Central memory CD8-positive, alpha-beta T cell (primary cell): ENCODE results near the gene SLC19A1.
"Not testable (repeated sequence)": the region's sequence is repeated elsewhere in the genome, so short reads cannot be mapped to it uniquely, and the experiment has no call there.

Experiments
- ATAC-seq: fragments of 150-1000 bp; cut with Tn5 transposase; replicated peaks from 2 replicates; pipeline ENCODE4 v1.10.0; 2022; ENCODE audit warnings: mild to moderate bottlenecking, moderate FRiP score, moderate number of reproducible peaks; ENCODE audit not compliant: poor library complexity, severe bottlenecking; ENCODE audit errors: extremely low read depth
- DNase-seq, 2 donors: peaks; one replicate each; pipeline ENCODE4 v3.0.0; 2021; ENCODE audit warnings: low spot score in 2 of 2
- H3K27ac Mint-ChIP-seq: one replicate; pipeline ENCODE4 v1.8.0; 2022; ENCODE audit warnings: low read depth, mild to moderate bottlenecking, moderate library complexity, mixed read lengths
- H3K27me3 Mint-ChIP-seq: one replicate; pipeline ENCODE4 v1.8.0; 2022; ENCODE audit warnings: mixed read lengths
- H3K36me3 Mint-ChIP-seq: one replicate; pipeline ENCODE4 v1.8.0; 2022; ENCODE audit warnings: mild to moderate bottlenecking, moderate library complexity, mixed read lengths; ENCODE audit not compliant: insufficient read depth
- H3K4me1 Mint-ChIP-seq: one replicate; pipeline ENCODE4 v1.8.0; 2022; ENCODE audit warnings: mixed read lengths
- H3K4me3 Mint-ChIP-seq: one replicate; pipeline ENCODE4 v1.8.0; 2022; ENCODE audit warnings: mild to moderate bottlenecking, moderate library complexity, mixed read lengths
- H3K9me3 Mint-ChIP-seq: one replicate; pipeline ENCODE4 v1.8.0; 2022; ENCODE audit warnings: mixed read lengths

SLC19A1 gene

DNA sequence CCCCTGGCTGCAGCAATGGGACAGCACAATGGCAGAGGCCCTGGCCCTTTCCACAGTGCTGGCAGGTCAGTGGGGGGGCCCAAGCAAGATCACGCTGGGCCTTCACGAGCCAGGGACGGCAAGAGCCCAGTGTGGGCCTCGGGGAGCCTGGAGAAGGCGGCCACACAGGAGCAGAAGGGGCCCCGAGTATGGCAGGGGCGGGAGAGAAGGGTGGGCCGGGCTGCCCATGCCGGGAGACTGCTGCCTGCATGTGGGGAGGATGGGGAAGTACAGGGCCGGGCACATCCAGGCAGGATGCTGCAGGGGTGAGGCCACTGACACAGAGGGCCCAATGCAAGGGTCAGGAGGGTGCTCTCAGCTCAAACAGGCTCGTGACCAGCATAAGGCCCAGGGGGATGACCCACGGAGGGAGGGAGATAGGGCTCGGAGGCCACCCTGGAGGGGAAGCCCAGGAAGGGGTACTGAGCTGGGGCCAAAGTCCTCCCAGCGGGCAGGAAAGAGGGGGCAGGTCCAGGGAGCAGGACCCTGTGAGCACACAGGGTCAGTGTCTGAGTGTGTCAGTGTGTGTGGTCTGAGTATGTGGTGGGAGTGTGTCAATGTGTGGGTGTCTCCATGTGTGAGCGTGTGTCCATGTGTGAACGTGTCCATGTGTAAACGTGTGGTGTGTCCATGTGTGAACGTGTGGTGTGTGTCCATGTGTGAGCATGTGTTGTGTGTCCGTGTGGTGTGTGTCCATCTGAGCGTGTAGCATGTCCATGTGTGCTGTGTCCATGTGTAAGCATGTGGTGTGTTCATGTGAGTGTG lies 13.1 kb downstream of the SLC19A1 start:
- Mint-ChIP-seq H3K27me3 (no peaks in the 10 kb centered on the region), H3K36me3 (peaks cover 3% of the 10 kb centered on the region), H3K27ac (no peak overlapping the region), H3K4me1 (peaks cover 10% of the 10 kb centered on the region), H3K9me3 (no peaks in the 10 kb centered on the region), H3K4me3 (no peak overlapping the region)
- ATAC-seq (no peak), DNase-seq (no peak)

DNA sequence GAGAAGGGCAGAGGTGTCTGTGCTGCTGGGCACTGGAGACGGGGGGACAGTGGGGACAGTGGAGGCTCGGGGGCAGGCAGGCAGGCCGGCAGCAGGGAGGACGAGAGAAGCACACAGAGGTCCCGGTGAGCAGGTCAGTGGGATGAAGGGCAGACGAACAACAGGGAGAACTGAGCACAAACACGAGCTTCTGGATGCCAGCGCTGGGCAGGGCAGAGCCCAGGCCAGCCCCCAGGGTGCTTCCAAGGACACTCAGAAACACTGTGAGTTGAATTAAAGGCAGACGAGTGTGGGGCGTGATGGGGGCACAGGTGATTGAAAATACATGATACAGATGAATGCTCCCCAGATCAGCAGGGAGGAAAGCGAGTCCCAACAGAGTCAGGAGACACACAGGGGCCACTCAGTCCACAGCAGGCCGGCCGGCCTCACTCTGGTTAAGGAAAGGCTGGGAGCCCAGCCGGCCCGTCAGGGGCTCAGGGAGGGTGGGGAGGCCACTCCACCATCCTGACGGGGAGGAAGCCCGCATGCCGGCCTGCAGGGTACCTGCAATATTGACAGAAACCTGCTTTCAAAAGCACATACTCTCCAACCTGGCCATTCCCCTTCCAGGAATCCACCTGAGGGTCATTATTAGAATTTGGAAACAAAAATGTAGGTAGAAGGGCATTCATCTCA lies 14.1 kb downstream of the SLC19A1 start:
- Mint-ChIP-seq H3K27ac (no peak overlapping the region), H3K4me1 (peaks cover 8% of the 10 kb centered on the region)

DNA sequence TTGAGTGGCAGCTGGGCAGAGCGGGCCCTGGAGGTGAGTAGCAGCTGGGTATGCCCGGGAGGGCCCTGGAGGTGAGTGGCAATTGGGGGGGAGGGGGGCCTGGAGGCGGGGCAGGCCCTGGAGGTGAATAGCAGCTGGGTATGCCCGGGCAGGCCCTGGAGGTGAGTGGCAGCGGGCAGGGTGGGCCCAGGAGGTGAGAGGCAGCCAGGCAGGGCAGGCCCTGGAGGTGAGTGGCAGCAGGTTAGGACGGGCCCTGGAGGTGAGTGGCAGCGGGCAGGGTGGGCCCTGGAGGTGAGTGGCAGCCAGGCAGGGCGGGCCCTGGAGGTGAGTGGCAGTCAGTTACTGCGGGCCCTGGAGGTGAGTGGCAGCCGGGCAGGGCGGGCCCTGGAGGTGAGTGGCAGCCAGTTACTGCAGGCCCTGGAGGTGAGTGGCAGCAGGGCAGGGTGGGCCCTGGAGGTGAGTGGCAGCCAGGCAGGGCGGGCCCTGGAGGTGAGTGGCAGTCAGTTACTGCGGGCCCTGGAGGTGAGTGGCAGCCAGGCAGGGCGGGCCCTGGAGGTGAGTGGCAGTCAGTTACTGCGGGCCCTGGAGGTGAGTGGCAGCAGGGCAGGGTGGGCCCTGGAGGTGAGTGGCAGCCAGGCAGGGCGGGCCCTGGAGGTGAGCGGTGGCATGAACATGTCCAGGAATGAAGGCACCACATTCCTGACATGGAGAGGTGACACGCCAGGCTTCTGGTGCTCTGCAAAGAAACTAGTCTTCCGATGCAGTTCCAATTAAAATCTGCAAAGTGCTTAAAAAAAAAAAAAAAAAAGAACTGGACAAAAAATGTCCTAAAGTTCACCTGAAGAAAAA lies 14.9 kb downstream of the SLC19A1 start:
- not testable (repeated sequence) for H3K27ac Mint-ChIP-seq, DNase-seq

More for the DNA sequence above, 14.1 kb downstream of the SLC19A1 start:
- H3K4me3 Mint-ChIP-seq: no peak overlapping the region
- no peaks in the 10 kb centered on the region for H3K27me3 Mint-ChIP-seq
- ATAC-seq (no peak), DNase-seq (no peak)
- no peaks in the 10 kb centered on the region for H3K9me3 Mint-ChIP-seq
- peaks cover 3% of the 10 kb centered on the region for H3K36me3 Mint-ChIP-seq

GRCh38 chr21:45525910-45526306 lies 16.3 kb downstream of the SLC19A1 start:
- Mint-ChIP-seq H3K4me3 (no peak overlapping the region), H3K4me1 (no peaks in the 10 kb centered on the region), H3K27ac (no peak overlapping the region), H3K36me3 (peaks cover 3% of the 10 kb centered on the region), H3K27me3 (no peaks in the 10 kb centered on the region), H3K9me3 (no peaks in the 10 kb centered on the region)
- DNase-seq (no peak), ATAC-seq (no peak)

More for the DNA sequence above, 14.9 kb downstream of the SLC19A1 start:
- not testable (repeated sequence) for H3K4me1 Mint-ChIP-seq, H3K27me3 Mint-ChIP-seq, H3K36me3 Mint-ChIP-seq, H3K9me3 Mint-ChIP-seq, ATAC-seq, H3K4me3 Mint-ChIP-seq

GRCh38 chr21:45525153-45525909 lies 16.9 kb downstream of the SLC19A1 start:
- DNase-seq (no peak), ATAC-seq (no peak)
- Mint-ChIP-seq H3K27me3 (no peaks in the 10 kb centered on the region), H3K9me3 (peaks cover under 1% of the 10 kb centered on the region), H3K27ac (no peak overlapping the region), H3K4me3 (no peak overlapping the region), H3K4me1 (no peaks in the 10 kb centered on the region), H3K36me3 (peaks cover 3% of the 10 kb centered on the region)

DNA sequence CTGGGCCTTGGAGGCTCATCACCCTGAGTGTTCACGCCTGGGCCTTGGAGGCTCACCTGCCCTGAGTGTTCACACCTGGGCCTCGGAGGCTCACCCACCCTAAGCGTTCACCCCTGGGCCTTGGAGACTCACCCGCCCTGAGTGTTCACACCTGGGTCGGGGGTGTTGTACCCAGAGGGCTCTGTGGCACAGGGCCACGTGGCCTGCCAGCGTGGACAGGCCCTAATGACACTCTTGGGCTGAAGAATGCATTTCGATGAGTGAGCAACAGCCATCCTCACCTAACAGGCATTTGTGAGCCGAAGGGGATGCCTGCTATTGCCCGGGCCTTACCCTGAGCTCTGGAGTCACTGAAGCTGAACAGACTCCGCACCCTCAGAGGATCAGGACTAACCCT lies 17.5 kb downstream of the SLC19A1 start:
- H3K36me3 Mint-ChIP-seq: peaks cover 3% of the 10 kb centered on the region
- no peaks in the 10 kb centered on the region for H3K4me1 Mint-ChIP-seq

DNA sequence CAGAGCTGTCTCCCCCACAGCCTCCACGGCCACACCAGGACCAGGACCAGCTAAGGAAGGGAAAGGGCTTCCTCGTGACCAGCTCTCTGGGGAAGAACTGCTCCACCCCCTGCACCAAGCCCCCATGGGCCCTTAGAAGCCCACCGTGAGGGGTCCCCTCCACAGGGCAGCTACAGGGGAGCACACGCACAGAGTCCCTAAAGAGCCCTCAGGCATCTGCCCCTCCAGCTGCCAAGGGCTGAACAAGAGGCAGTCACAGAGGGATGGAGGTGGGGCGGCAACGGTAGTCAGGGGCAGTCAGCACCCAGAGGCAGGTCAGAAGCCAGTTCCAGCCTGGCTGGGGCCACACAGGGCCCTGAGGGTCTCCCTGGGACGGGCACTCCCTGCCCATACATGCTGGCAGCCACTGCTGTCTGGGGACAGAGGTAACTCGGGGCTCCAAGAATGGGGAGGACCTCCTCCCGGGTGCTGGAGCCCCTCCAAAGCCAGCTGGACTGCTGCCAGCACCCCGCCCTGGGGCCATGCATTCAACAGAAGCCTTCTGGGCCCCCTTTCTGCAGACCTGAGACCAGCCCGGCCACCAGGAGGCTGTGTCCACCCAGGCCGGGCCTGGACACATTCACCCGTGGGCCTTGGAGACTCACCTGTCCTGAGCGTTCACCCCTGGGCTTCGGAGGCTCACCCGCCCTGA lies 18.7 kb downstream of the SLC19A1 start:
- Mint-ChIP-seq H3K9me3 (peaks cover 17% of the 10 kb centered on the region), H3K27me3 (no peaks in the 10 kb centered on the region), H3K36me3 (peaks cover 4% of the 10 kb centered on the region), H3K4me1 (no peaks in the 10 kb centered on the region), H3K4me3 (no peak overlapping the region), H3K27ac (no peak overlapping the region)
- ATAC-seq (no peak), DNase-seq (no peak)

More for the DNA sequence above, 17.5 kb downstream of the SLC19A1 start:
- DNase-seq (no peak), ATAC-seq (no peak)
- Mint-ChIP-seq H3K9me3 (peaks cover 6% of the 10 kb centered on the region), H3K27me3 (no peaks in the 10 kb centered on the region), H3K27ac (no peak overlapping the region), H3K4me3 (no peak overlapping the region)

- Mint-ChIP-seq H3K36me3 (peaks cover 4% of the 10 kb centered on the region), H3K9me3 (peaks cover 20% of the 10 kb centered on the region), H3K4me3 (no peak overlapping the region), H3K4me1 (peaks cover 2% of the 10 kb centered on the region), H3K27ac (no peak overlapping the region), H3K27me3 (no peaks in the 10 kb centered on the region)
- ATAC-seq: no peak
- no peak for DNase-seq
Measured at GRCh38 chr21:45522986-45523385, 19.3 kb downstream of the SLC19A1 start.

DNA sequence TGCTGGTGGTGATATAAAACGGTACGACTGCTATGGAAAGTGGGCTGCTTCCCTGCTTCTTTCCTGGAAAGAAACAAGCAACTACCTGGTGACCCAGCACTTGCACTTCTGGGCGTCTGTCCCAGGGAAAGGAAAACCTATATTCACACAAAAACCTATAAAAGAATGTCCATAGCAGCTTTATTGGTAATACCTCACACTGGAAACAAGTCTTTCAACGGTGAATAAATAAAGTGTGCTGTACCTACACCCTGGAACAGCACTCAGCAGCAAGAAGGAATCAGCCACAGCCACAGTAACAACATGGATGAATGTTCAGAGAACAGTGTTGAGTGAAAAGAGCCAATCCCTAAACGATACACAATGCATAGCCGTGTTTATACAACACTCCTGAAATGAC lies 19.9 kb downstream of the SLC19A1 start:
- H3K36me3 Mint-ChIP-seq: peaks cover 4% of the 10 kb centered on the region
- H3K4me3 Mint-ChIP-seq: no peak overlapping the region

GRCh38 chr21:45521241-45521640 lies 21.0 kb downstream of the SLC19A1 start:
- Mint-ChIP-seq H3K27me3 (no peaks in the 10 kb centered on the region), H3K36me3 (peaks cover 2% of the 10 kb centered on the region), H3K9me3 (peaks cover 20% of the 10 kb centered on the region), H3K4me1 (peaks cover 10% of the 10 kb centered on the region), H3K27ac (no peak overlapping the region), H3K4me3 (no peak overlapping the region)
- ATAC-seq (no peak), DNase-seq (no peak)

More for the DNA sequence above, 19.9 kb downstream of the SLC19A1 start:
- ATAC-seq: no peak
- Mint-ChIP-seq H3K4me1 (peaks cover 8% of the 10 kb centered on the region), H3K27ac (no peak overlapping the region), H3K27me3 (no peaks in the 10 kb centered on the region), H3K9me3 (peaks cover 20% of the 10 kb centered on the region)
- DNase-seq: no peak

GRCh38 chr21:45519182-45519581 lies 23.1 kb downstream of the SLC19A1 start:
- Mint-ChIP-seq H3K27ac (no peak overlapping the region), H3K27me3 (no peaks in the 10 kb centered on the region), H3K4me3 (no peak overlapping the region), H3K36me3 (peaks cover 2% of the 10 kb centered on the region), H3K4me1 (peaks cover 10% of the 10 kb centered on the region), H3K9me3 (peaks cover 20% of the 10 kb centered on the region)
- ATAC-seq (no peak), DNase-seq (no peak)
